SU-DHL-6 (cell line): ENCODE results near the gene SOX18.

Experiments used
- H2AFZ ChIP-seq: fragments of 200-600 bp; sonication (generic); 2 replicates; pipeline ENCODE4 v1.6.1; 2014; ENCODE audit warnings: low read depth, mild to moderate bottlenecking, moderate library complexity, mixed read lengths, antibody characterized with exemption, low read length; ENCODE audit not compliant: severe bottlenecking
- H3F3A ChIP-seq: fragments of 200-600 bp; shearing (Covaris generic); 2 replicates; pipeline ENCODE4 v1.6.0; 2016; ENCODE audit warnings: antibody characterized with exemption, mild to moderate bottlenecking; ENCODE audit not compliant: insufficient read depth
- H3K27ac ChIP-seq: fragments of 200-600 bp; sonication (generic); 2 replicates; pipeline ENCODE4 v1.5.1; 2016; ENCODE audit warnings: low read depth, mild to moderate bottlenecking, low read length, moderate library complexity, mixed read lengths
- H3K27me3 ChIP-seq: fragments of 200-600 bp; sonication (generic), shearing (Covaris generic); 2 replicates; pipeline ENCODE4 v1.6.0; 2014; ENCODE audit warnings: mild to moderate bottlenecking, low read length
- H3K36me3 ChIP-seq: fragments of 200-600 bp; sonication (generic); 2 replicates; pipeline ENCODE4 v1.6.1; 2014; ENCODE audit warnings: mild to moderate bottlenecking, low read length, mixed read lengths
- H3K4me2 ChIP-seq: fragments of 300-600, 200-600 bp; shearing (Covaris generic), sonication (generic); 2 replicates; pipeline ENCODE4 v1.6.0; 2014; ENCODE audit warnings: low read length, low read depth, mild to moderate bottlenecking; ENCODE audit not compliant: poor library complexity, severe bottlenecking
- H3K4me3 ChIP-seq: fragments of 200-600 bp; sonication (generic); 2 replicates; pipeline ENCODE4 v1.5.1; 2014; ENCODE audit warnings: antibody characterized with exemption, low read length, mild to moderate bottlenecking, mixed read lengths; ENCODE audit not compliant: insufficient read depth, poor library complexity, severe bottlenecking
- H3K79me2 ChIP-seq: fragments of 200-600 bp; sonication (generic); 2 replicates; pipeline ENCODE4 v1.6.1; 2014; ENCODE audit warnings: mild to moderate bottlenecking, low read length, moderate library complexity; ENCODE audit not compliant: insufficient read depth
- H3K9ac ChIP-seq: fragments of 200-600 bp; sonication (generic); 2 replicates; pipeline ENCODE4 v1.7.0; 2014; ENCODE audit warnings: mild to moderate bottlenecking, low read length
- H3K9me2 ChIP-seq: fragments of 200-600 bp; sonication (generic); replicated peaks from 2 replicates; pipeline ENCODE4 v1.6.1; 2014; ENCODE audit warnings: low read length; ENCODE audit not compliant: insufficient read depth
- H3K9me3 ChIP-seq: fragments of 200-600 bp; sonication (generic); 2 replicates; pipeline ENCODE4 v1.6.1; 2014; ENCODE audit warnings: low read length, mixed read lengths; ENCODE audit not compliant: insufficient read depth
- H4K20me1 ChIP-seq: fragments of 200-600 bp; sonication (generic); 2 replicates; pipeline ENCODE4 v1.6.1; 2014; ENCODE audit warnings: low read depth, mild to moderate bottlenecking, antibody characterized with exemption, low read length, moderate library complexity, mixed read lengths
- CTCF ChIP-seq: fragments of 200-600 bp; sonication (generic); IDR thresholded peaks from one replicate; pipeline ENCODE4 v1.5.1; 2017; ENCODE audit warnings: antibody characterized with exemption, mild to moderate bottlenecking, low read length, moderate library complexity; ENCODE audit not compliant: insufficient read depth, poor library complexity, severe bottlenecking
- EZH2phosphoT487 ChIP-seq: fragments of 200-600 bp; sonication (generic), shearing (Covaris generic); conservative IDR thresholded peaks from 2 replicates; pipeline ENCODE4 v1.6.1; 2018; ENCODE audit warnings: mild to moderate bottlenecking, antibody characterized with exemption, low read length, moderate library complexity, mixed read lengths

Gene SOX18

GRCh38 chr20:64053841-64054661 lies 4.6 kb upstream of the SOX18 start:
- Histone ChIP-seq H3K4me3 (no peak overlapping the region), H3K9ac (no peak overlapping the region), H3K27ac (no peak overlapping the region), H3K9me2 (no peaks in the 10 kb centered on the region), H3K36me3 (no peaks in the 10 kb centered on the region), H4K20me1 (no peaks in the 10 kb centered on the region), H3F3A (no peaks in the 10 kb centered on the region), H3K27me3 (no peaks in the 10 kb centered on the region), H3K79me2 (no peaks in the 10 kb centered on the region), H3K4me2 (no peak overlapping the region), H3K9me3 (no peaks in the 10 kb centered on the region), H2AFZ (no peak overlapping the region)
- TF ChIP-seq EZH2phosphoT487 (no peak), CTCF (peak; percentile 12)

- Histone ChIP-seq H3K27me3 (no peaks in the 10 kb centered on the region), H2AFZ (no peak overlapping the region), H3K9me2 (no peaks in the 10 kb centered on the region), H3K79me2 (no peaks in the 10 kb centered on the region), H3F3A (no peaks in the 10 kb centered on the region), H3K4me2 (no peak overlapping the region), H3K4me3 (no peak overlapping the region), H3K9me3 (no peaks in the 10 kb centered on the region), H4K20me1 (no peaks in the 10 kb centered on the region), H3K27ac (no peak overlapping the region), H3K9ac (no peak overlapping the region), H3K36me3 (no peaks in the 10 kb centered on the region)
- TF ChIP-seq CTCF (no peak), EZH2phosphoT487 (no peak)
Measured at GRCh38 chr20:64052987-64053840, 3.8 kb upstream of the SOX18 start.

DNA sequence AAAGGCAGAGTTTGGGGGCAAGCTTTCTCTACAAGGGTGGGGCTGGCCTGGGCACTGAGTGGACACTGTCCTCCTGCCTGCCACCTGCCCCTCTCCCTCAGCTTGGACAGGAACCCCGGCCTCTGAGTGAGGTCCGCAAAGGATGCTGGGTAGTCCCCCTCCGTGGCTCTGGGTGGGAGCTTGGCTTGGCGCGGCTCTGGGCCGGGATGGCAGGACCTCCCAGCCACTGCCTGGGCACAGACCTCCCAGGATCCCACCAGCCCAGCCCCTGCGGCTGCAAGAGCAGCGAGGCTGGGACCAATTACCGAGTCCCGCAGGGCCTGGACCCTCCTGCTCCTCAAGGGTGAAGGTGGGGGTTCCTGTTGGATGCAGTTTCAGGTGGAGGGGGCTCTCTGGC lies 2.9 kb upstream of the SOX18 start:
- Histone ChIP-seq H3K27me3 (no peaks in the 10 kb centered on the region), H3K9me2 (no peaks in the 10 kb centered on the region)

More for the DNA sequence above, 2.9 kb upstream of the SOX18 start:
- no peaks in the 10 kb centered on the region for H3K36me3 ChIP-seq
- H3K9ac ChIP-seq: no peak overlapping the region
- H3K79me2 ChIP-seq: no peaks in the 10 kb centered on the region
- no peak overlapping the region for H3K4me3 ChIP-seq
- H4K20me1 ChIP-seq: no peaks in the 10 kb centered on the region
- no peaks in the 10 kb centered on the region for H3F3A ChIP-seq
- H3K4me2 ChIP-seq: no peak overlapping the region
- H3K9me3 ChIP-seq: no peaks in the 10 kb centered on the region
- no peak overlapping the region for H2AFZ ChIP-seq
- TF ChIP-seq CTCF (no peak), EZH2phosphoT487 (no peak)
- no peak overlapping the region for H3K27ac ChIP-seq
